ENCODE measurements around the gene RPL28. TPM values are rescaled to one million over a fixed set of nuclear protein-coding genes. Genes with fewer than 3 reads are reported as not detected.

The RPL28 gene
- total and polyA plus RNA-seq, 2 of the 13 experiments (the other 11 are each of a cell fraction or from before 2014, with no cell fraction given): 105 to 420 TPM

DNA sequence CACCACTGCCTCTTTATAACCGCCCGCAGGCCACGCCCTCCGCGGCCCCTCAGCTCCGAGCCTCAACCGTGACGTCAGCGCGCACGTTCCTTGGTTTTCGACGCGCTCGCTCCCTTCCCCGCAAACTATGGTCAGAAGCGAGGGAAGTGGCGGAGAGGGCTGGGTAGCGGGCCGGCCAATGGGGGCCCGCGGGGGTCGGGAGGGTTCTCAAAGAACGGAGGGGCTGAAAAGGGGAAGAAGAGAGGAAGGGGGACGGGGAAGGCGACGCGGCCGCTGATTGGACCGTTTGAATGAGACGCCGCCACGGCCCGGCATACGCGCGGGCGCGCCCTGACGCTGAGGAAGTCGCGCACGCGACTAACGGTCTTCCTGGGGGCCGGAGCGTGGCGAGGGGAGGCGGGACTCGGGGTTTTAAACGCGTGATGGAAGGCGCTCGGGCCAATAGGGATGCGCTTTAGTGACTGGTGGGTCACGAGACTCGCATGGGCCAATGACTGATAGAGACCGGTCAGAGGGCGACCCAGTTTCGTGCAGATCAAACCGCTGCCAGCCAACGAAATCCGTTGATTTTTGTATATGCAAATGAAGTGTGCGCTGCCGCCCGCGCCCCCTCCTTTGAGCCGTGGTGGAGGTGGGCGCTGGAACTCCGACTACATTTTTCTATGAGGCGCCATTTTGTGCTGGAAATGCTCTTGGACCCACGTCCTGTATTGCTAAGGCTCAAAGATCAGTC is 22.2 kb downstream of the RPL28 start (continued):
- TF ChIP-seq HNRNPUL1 (IDR thresholded peaks at IDR 0.05; ENCODE audit: low read depth, low read length) (no peak), ZC3H4 (CRISPR knock-in tag; IDR thresholded peaks at IDR 0.05; ENCODE audit: borderline replicate concordance) (no peak), ZNF143 (CRISPR knock-in tag; IDR thresholded peaks at IDR 0.05) (no peak; the same call in 1 of the 2 replicates), ZBTB8A (CRISPR knock-in tag; IDR thresholded peaks at IDR 0.05; ENCODE audit: borderline replicate concordance, low read depth) (no peak; the same call in 1 of the 2 replicates), ZNF251 (CRISPR knock-in tag; IDR thresholded peaks at IDR 0.05) (0 out of 2 replicates have a peak, but pooled peaks have one; percentile 38), ZNF205 (CRISPR knock-in tag; IDR thresholded peaks at IDR 0.05) (no peak), NCOA1 (CRISPR knock-in tag; IDR thresholded peaks at IDR 0.05) (no peak), ADNP (CRISPR knock-in tag; IDR thresholded peaks at IDR 0.05) (no peak), ZNF20 (CRISPR knock-in tag; IDR thresholded peaks at IDR 0.05) (no peak), YEATS4 (CRISPR knock-in tag; IDR thresholded peaks at IDR 0.05; ENCODE audit: borderline replicate concordance) (peak; percentile 47; the same call in 1 of the 2 replicates), POLR2G (IDR thresholded peaks at IDR 0.05; ENCODE audit: low read depth, low read length) (no peak), JUNB (CRISPR knock-in tag; IDR thresholded peaks at IDR 0.05; ENCODE audit: borderline replicate concordance) (peak; percentile 51; the same call in 1 of the 2 replicates), GABPB1 (CRISPR knock-in tag; IDR thresholded peaks at IDR 0.05) (peak; percentile 79; the same call in 1 of the 2 replicates), EHMT2 (IDR thresholded peaks at IDR 0.05; ENCODE audit: borderline replicate concordance, low read depth, low read length) (no peak)
- TF ChIP-seq, protein P1, sequence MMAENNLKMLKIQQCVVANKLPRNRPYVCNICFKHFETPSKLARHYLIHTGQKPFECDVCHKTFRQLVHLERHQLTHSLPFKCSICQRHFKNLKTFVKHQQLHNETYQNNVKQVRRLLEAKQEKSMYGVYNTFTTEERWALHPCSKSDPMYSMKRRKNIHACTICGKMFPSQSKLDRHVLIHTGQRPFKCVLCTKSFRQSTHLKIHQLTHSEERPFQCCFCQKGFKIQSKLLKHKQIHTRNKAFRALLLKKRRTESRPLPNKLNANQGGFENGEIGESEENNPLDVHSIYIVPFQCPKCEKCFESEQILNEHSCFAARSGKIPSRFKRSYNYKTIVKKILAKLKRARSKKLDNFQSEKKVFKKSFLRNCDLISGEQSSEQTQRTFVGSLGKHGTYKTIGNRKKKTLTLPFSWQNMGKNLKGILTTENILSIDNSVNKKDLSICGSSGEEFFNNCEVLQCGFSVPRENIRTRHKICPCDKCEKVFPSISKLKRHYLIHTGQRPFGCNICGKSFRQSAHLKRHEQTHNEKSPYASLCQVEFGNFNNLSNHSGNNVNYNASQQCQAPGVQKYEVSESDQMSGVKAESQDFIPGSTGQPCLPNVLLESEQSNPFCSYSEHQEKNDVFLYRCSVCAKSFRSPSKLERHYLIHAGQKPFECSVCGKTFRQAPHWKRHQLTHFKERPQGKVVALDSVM (CRISPR knock-in tag; IDR thresholded peaks at IDR 0.05): no peak
- TF ChIP-seq, protein P2, sequence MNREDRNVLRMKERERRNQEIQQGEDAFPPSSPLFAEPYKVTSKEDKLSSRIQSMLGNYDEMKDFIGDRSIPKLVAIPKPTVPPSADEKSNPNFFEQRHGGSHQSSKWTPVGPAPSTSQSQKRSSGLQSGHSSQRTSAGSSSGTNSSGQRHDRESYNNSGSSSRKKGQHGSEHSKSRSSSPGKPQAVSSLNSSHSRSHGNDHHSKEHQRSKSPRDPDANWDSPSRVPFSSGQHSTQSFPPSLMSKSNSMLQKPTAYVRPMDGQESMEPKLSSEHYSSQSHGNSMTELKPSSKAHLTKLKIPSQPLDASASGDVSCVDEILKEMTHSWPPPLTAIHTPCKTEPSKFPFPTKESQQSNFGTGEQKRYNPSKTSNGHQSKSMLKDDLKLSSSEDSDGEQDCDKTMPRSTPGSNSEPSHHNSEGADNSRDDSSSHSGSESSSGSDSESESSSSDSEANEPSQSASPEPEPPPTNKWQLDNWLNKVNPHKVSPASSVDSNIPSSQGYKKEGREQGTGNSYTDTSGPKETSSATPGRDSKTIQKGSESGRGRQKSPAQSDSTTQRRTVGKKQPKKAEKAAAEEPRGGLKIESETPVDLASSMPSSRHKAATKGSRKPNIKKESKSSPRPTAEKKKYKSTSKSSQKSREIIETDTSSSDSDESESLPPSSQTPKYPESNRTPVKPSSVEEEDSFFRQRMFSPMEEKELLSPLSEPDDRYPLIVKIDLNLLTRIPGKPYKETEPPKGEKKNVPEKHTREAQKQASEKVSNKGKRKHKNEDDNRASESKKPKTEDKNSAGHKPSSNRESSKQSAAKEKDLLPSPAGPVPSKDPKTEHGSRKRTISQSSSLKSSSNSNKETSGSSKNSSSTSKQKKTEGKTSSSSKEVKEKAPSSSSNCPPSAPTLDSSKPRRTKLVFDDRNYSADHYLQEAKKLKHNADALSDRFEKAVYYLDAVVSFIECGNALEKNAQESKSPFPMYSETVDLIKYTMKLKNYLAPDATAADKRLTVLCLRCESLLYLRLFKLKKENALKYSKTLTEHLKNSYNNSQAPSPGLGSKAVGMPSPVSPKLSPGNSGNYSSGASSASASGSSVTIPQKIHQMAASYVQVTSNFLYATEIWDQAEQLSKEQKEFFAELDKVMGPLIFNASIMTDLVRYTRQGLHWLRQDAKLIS (CRISPR knock-in tag; IDR thresholded peaks at IDR 0.05): no peak
- TF ChIP-seq, protein P3, sequence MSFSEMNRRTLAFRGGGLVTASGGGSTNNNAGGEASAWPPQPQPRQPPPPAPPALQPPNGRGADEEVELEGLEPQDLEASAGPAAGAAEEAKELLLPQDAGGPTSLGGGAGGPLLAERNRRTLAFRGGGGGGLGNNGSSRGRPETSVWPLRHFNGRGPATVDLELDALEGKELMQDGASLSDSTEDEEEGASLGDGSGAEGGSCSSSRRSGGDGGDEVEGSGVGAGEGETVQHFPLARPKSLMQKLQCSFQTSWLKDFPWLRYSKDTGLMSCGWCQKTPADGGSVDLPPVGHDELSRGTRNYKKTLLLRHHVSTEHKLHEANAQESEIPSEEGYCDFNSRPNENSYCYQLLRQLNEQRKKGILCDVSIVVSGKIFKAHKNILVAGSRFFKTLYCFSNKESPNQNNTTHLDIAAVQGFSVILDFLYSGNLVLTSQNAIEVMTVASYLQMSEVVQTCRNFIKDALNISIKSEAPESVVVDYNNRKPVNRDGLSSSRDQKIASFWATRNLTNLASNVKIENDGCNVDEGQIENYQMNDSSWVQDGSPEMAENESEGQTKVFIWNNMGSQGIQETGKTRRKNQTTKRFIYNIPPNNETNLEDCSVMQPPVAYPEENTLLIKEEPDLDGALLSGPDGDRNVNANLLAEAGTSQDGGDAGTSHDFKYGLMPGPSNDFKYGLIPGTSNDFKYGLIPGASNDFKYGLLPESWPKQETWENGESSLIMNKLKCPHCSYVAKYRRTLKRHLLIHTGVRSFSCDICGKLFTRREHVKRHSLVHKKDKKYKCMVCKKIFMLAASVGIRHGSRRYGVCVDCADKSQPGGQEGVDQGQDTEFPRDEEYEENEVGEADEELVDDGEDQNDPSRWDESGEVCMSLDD (CRISPR knock-in tag; IDR thresholded peaks at IDR 0.05; ENCODE audit: borderline replicate concordance): no peak
- TF ChIP-seq, protein P4, sequence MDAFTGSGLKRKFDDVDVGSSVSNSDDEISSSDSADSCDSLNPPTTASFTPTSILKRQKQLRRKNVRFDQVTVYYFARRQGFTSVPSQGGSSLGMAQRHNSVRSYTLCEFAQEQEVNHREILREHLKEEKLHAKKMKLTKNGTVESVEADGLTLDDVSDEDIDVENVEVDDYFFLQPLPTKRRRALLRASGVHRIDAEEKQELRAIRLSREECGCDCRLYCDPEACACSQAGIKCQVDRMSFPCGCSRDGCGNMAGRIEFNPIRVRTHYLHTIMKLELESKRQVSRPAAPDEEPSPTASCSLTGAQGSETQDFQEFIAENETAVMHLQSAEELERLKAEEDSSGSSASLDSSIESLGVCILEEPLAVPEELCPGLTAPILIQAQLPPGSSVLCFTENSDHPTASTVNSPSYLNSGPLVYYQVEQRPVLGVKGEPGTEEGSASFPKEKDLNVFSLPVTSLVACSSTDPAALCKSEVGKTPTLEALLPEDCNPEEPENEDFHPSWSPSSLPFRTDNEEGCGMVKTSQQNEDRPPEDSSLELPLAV (CRISPR knock-in tag; conservative IDR thresholded peaks at IDR 0.05; ENCODE audit: low read depth): no peak

Data from HepG2 (cell line).